Measurements from ENCODE around the gene HMGXB3.

DNA sequence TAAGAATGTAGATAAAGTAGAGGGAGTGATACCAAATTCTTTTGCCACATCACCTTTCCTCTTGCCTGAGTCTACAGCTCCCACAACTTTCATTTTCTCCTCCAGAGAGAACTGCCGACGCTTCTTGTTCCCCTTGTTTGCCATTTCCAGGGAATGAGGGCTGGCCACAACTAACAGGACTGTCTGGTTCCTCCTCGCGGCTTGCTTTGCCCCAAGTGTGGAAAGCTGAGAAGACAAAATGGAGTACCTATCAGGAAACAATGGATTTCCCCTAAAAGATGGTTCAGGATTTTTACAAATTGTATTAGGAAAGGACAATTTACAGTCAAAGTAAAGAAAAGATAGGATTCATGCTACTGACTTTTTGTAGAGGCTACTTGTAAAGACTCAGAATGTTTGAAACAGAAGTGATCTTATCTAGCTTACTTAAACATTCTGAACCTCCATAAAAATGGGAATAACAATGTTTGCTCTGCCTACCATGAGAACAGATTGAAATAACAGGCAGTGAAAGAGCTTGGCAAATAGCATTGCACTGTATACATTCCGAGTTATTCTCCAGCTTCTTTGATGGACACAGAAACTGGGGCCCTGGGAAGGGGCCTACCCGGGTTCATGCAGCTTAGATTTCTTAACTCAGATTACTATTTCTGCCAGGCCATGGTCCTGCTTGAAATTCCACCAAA, 4.2 kb upstream of the HMGXB3 start:
- TF ChIP-seq, protein P1, sequence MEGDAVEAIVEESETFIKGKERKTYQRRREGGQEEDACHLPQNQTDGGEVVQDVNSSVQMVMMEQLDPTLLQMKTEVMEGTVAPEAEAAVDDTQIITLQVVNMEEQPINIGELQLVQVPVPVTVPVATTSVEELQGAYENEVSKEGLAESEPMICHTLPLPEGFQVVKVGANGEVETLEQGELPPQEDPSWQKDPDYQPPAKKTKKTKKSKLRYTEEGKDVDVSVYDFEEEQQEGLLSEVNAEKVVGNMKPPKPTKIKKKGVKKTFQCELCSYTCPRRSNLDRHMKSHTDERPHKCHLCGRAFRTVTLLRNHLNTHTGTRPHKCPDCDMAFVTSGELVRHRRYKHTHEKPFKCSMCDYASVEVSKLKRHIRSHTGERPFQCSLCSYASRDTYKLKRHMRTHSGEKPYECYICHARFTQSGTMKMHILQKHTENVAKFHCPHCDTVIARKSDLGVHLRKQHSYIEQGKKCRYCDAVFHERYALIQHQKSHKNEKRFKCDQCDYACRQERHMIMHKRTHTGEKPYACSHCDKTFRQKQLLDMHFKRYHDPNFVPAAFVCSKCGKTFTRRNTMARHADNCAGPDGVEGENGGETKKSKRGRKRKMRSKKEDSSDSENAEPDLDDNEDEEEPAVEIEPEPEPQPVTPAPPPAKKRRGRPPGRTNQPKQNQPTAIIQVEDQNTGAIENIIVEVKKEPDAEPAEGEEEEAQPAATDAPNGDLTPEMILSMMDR (IDR thresholded peaks at IDR 0.05) = no peak
- no peak for TF ChIP-seq ZFX (IDR thresholded peaks at IDR 0.05; ENCODE audit: borderline replicate concordance)

All from 22Rv1 (cell line).